NCI-H446 (cell line): ENCODE data around the gene SLC35C1.
A peak's percentile ranks its signal among the peaks of the same experiment; 100 is the strongest.

Experiments used
- DNase-seq, 2 experiments: peaks; one replicate each; lab custom pipeline; 2025; lab: John Stamatoyannopoulos, UW

The SLC35C1 gene

DNA sequence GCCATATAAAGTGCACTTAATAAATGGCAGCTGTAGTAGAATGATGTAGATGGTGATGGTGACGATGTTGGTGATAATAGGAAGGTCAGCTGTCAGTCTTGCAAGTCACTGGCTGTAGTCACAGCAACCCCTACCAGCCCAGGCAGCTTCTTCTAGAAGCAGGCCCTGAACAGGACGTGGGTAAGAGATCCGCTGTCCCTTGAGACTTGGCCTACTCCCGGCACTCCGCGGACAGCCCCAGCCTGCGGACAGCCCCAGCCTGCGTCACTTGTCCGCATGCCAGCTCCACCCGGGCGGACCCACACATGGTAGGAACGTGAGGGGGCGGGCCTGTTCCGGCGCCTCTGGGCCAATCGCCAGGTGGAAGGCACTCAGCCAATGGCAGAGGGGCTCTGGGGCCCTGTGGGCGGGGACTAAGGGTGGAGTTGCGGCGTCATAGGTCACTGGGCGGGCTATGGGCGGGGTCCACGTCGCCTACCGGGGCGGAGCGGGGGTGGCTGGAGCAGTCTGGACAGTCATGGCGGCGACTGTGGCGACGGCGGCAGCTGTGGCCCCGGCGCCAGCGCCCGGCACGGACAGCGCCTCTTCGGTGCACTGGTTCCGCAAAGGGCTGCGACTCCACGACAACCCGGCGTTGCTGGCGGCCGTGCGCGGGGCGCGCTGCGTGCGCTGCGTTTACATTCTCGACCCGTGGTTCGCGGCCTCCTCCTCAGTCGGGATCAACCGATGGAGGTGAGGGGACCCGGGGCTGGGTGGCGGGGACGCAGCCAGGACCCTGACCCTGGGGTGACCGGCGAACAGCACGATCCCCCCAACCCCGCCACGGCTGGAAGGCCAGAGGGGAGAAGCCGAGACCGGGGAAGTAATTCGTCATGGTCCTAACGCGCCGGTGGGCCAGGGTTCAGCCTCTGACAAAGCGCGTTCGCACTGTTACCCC, 42.3 kb downstream of the SLC35C1 start, which contains the start of gene CRY2:
Gene CRY2, plus strand, starts transcription at position 502 of the 937 bp plus-strand sequence. Its CDS starts 16 bp downstream, at position 518.
- peak; percentile 94 to 99 for DNase-seq

DNA sequence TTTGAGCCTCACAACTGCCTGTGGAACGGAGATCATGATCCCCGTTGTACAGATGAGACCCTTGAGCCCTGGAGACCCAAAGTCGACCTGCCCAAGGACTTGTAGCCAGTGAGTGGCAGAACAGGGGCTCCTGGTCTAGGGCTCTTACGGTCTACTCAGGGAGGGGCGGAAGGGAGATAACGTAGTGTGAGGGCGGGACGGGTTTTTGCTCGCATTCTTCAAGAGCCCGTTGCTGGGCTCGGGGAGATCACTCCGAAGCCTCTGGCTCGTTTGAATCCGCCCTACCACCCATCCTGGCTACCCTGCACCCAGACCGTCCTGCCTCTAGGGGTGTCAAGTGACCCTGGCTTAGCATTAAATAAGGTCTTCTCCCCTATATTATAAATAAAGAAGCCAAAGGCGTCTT, 43.0 kb downstream of the SLC35C1 start:
- DNase-seq = peak in 1 of 2 experiments; percentile 20

DNA sequence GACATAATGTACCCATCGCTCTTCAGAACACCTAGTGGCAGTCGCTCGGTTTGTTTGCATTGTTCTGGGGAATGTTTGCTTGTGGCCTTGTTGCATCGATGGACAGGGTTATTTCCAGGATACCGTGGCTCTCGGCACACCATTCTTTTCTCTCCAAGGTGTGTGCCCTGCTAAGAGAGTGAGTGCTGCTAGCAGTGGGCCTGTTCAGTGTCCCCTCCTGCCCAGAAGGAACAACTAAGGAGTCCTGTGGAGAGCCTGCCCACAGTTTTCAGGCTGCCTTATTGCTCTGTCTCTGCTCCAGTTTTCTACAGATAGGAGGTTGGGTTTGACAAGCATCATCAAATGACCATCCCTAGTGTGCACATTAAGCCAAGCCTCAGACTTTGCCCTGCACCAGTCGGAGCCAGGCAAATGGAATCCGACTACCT, 43.7 kb downstream of the SLC35C1 start:
- no peak for DNase-seq

DNA sequence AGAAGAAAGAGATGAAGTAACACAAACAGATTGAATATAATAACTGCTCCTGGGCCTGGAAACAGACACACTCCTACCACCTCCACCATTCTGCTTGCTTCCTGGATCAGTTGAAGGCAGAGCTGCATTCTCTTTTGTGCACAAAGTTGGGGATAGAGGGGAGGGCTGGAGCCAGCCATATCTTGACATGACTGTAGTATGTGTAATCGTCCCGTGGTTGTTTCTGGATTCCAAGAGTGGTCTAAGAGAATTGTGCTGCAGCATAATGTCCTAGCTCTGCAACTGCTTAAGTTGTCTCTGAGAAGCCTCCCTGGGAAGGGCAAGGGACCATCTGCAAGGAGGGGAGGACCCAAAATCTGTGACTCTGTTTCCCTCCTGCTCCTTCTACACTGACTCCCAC, 45.5 kb downstream of the SLC35C1 start:
- no peak for DNase-seq

DNA sequence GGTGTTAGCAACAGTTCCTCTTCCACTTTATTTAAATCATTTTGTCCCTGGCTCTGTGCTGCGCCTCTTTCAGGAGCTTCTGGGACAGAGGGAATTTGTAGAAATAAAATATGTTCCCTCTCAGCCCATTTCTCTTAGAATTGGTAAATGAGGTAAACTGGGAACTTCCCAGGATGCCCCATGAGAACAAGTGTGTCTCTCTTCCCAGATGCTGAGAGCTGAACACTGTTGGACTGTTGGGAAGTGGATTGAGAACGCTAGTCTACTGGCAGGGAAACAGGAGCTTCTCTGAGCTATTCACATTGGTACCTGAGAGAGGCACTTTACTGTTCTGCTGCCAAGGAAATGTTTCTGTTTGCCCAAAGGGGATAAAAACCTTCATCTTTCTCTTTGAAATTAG, 46.3 kb downstream of the SLC35C1 start:
- no peak for DNase-seq

DNA sequence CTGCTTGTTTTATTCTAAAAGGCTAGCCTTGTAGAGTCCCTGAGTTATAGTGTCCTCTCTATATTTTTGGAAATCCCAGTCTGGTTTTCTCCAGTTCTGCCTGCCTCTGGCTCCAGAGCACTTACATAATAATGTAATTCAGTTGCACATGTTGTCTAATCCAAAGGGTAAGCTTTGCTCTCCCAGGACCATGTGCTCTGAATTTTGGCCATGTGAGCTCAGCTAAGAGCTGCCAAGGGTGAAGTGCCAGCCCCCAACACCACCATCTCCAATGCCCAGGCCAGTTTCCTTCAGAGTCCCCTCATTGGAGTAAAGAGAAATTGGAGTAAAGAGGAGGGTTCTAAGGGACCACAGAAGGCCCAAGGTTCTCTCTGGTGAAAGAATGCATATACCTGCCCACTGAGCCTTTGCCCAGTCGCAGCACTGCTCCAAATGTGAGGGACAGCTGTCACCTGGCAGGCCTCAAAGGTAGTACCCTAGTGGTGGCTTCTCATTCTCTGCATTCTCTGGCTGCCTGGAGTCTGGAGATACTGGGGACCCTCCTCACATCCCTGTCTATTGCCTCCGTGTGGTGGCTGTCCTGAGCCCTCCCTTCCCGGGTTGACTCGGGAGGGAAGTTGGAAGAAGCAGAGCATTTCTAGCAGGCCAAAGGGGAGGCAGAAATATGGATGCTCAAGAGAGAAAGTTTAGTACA, 47.2 kb downstream of the SLC35C1 start:
- DNase-seq = no peak

DNA sequence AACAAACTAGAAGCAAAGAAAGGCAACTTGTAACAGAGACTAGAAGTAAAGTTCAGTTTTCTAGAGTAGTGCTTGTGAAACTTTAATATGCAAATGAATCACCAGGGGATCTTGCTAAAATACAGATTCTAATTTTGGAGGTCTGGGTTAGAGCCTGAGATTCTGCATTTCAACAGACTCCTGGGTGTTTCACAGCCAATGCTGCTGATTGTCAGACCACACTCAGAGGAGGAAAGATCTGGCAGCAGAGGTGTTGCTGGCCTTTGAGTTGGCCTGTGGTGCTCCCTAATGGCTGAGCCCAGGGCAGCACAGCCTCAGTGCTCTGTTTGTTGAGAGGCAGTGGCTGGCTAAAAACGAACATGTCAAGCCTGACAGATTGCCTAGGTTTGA, 47.8 kb downstream of the SLC35C1 start:
- DNase-seq = no peak

DNA sequence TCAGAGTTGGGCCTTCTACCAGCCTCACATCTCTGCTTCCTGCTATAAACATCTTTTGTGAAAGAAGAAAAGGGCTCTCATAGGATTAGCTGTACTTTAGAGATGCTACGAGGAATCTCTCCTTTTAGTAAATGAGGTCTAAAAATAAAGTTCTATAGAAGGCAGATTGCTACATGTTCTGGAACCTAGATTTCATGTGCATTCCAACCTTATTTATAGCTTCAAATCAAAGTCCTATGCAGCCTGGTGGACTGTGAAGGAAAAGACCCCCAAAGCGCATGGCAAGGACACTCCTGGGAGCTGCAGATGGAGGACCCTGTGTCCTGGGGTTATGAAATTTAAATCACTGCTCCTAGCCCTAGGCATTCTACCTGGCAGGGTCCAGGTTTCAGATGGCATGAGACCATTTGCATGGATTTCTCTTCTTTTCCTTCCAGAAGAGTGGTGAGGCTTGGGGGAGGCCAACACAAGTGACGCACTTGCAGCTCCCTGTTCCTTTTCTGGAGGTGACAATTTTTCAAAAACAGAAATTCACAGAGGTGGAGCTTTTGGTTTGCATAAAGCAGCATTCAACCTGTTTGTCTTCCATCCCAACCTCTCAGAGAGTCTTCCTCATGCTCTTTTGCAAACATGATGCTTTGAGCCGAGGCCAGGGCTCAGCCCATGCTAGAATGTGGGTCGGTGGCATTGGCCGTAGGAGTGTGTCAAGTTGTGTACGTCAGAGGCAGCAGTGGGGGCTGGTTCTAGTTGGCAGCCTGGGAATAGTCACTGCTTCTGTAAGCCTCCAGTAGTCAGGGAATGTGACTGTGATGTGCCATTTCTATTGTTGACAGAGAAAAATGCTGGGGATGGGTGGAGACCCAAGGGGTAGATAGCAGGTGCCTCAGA, 48.6 kb downstream of the SLC35C1 start:
- DNase-seq = no peak

DNA sequence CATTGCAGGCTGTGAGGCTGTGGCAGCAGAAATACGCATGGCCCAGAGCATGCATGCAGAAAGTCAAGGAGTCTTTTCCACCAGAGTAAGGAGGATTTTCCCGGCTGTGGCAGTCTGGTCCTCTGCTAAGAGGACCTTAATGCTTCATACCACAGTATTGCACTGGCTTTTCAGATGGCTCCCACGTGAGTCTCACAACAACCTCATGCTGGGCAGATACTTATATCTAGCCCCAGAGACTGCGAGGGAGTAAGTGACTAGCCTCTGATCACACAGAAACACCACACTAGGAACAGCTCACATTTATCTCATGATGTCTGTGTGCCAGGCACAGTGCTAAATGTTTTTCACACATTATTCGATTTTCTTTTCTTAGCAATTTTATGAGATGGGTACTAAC, 50.4 kb downstream of the SLC35C1 start:
- DNase-seq = no peak

DNA sequence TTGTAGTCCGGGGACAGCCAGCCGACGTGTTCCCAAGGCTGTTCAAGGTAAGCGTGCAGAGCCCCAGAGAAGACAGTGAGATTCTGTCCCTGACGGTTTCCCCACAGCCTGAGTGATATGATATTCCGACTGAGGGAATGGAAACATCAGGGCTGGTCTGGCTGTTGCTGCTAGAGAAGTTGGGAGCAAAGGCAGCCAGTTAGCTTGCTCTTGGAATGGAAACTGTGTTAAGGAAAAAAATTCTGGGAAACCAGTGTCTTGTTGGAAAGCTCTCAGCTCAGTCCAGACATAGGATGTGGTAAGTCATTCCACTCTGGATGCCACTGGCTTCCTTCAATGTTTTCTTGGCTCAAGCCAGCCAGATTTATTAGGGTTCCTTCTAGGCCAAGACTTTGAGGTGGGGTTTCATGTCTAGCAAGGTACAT, 51.1 kb downstream of the SLC35C1 start:
- DNase-seq = no peak

DNA sequence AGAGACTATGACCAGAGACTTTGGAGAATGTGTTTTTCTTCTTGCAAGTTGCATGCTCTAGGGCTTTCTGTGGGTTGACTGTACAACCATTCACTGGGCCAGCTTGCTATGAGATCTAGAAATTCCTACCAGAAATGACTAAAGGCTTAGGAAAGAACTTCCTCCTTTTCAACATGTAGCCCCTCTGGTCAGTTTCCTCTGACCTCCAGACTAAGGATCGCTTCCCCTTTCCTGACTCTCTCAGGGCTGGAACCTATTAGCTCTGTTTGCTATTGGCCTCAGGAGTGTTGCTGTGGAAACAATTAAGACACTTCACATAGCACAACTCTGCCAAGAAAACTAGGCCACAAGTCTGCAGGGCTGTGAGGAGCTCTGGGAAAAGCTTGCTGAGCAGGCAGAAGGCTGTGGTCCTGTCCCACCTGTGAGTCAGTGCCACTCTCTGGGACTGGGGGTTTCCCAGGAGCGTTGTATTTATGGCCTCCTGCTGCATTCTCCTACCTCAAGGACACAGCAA, 53.1 kb downstream of the SLC35C1 start:
- peak; percentile 45 to 48 for DNase-seq

DNA sequence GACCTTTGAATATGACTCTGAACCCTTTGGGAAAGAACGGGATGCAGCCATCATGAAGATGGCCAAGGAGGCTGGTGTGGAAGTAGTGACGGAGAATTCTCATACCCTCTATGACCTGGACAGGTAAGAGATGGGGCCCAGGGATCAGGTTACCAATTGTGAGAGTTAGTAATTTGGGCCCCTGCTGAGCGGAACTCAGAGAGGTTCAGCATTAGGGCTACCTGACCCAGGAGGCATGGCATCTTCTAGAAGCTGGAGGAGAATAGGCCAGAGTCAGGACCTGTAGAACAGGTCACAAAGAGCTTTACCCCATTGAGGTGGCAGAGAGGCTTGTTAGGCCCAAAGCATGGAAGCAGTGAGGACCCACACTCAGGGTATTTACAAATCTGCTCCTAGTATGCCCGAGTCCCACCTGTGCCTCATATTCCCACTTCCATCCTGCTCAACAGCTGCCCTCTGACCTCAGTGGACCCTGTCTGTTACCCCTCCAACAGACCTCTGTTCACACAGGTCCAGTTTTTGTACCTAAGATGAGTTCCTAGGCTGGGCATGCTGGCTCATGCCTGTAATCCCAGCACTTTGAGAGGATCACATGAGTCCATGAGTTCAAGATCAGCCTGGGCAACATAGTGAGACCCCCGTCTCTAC, 53.9 kb downstream of the SLC35C1 start:
- DNase-seq = no peak

DNA sequence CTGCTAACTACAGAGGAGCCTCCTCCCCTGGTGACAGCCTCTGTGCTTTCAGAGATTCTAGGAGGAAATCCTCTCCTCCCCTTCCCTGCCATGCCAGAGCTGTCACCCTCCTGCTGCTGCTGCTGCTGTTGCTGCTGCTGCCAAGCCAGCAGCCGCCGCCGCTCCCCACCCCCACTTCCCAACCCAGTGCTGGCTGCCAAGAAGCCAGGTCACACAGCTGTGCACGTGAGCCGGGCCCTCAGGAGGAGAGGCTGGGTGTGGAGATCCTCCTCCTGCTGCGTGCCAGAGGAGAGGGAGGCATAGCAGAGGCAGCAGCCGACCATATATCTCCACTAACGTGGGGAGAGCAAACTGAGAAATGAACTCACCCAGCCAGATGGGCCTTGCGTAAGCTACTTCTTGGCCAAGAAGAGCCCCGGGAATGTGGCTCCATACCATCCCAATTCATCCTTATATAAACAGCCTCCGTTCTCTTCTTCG, 54.8 kb downstream of the SLC35C1 start:
- DNase-seq = peak; percentile 84 to 93

DNA sequence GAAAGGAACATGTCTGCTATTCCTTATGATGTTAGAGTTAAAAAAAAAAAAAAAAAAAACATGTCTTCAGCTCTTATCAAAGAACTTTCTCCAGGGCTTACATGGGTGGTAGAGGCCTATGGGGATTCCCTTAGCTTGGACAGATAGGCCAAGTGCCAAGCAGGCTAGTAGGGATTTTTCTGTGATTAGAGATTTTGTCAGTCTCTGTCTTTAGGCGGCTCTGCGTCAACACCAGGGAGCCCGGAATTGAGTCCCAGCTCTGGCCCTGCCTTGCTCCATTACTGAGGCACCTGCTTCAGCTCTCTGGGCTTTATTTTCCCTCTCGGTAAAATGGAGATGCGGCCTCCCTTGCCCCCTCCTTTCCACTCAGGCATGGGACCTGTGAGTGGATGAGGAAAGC, 55.4 kb downstream of the SLC35C1 start:
- no peak for DNase-seq

DNA sequence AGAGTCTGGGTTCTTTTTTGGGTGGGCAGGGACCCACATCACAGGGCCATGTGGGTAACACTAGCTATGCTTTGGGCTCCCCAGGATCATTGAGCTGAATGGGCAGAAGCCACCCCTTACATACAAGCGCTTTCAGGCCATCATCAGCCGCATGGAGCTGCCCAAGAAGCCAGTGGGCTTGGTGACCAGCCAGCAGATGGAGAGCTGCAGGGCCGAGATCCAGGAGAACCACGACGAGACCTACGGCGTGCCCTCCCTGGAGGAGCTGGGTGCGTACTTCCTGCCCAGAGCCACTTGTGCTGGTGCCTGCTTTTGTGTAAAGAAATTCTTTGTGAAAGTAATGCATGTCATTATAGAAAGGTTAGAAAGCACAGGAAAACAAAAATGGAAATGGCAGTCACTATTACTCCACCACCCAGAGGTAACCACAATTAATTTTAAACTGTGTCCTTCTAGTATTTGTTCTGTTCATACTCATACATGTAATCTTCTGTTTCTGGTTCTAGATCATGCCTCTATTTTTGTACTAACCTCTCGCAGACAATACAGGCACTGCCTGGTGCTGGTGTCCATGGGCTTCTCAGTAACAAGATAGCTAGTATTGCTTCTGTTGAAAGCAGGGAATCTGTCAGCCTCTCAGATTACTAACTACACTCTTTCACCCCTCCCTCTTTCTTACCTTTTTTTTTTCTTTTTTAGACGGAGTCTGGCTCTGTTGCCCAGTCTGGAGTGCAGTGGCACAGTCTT, 56.0 kb downstream of the SLC35C1 start:
- no peak for DNase-seq
